Measurements from ENCODE around the gene PTPRS.
"Not testable (repeated sequence)": the region's sequence is repeated elsewhere in the genome, so short reads cannot be mapped to it uniquely, and the experiment has no call there.

The PTPRS gene

GRCh38 chr19:5331790-5332189, 8.8 kb downstream of the PTPRS start:
- DNase-seq: no peak

DNA sequence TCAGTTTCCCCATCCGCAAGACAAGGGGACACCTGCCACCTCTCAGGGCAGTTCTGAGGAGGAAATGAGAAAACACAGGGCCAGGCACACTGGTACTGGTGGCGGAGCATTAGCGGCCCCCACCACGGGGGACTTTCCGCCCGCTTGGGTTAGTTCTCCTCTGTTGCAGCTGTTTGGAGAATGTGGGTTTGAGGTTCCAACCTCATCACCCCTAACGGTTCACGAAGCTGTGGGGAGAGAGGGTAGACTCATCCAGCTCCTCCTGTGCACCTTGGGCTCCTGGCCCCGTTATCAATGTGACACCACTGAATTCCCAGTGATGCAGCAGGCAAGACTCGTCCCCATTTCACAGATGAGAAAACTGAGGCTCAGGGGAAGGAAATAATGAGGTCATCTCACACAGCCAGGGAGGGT, 10.3 kb downstream of the PTPRS start:
- DNase-seq: no peak

DNA sequence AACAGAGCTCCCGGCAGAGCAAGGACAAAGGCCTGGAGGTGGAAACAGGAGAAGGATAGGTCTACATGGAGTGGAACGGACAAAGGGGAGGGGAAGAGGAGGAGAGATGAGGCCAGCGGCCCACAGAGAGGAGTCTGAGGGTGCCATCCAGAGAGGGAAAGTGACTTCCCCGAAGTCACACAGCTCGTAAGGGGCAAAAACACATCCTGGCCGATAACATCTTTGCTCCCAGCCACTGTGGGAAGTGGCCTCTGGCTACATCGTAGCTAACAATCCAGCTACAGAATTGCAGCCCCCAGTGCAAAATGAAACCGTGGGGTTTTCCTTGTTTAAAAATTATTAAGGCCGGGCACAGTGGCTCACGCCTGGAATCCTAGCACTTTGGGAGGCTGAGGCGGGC, 11.5 kb downstream of the PTPRS start:
- no peak for DNase-seq

DNA sequence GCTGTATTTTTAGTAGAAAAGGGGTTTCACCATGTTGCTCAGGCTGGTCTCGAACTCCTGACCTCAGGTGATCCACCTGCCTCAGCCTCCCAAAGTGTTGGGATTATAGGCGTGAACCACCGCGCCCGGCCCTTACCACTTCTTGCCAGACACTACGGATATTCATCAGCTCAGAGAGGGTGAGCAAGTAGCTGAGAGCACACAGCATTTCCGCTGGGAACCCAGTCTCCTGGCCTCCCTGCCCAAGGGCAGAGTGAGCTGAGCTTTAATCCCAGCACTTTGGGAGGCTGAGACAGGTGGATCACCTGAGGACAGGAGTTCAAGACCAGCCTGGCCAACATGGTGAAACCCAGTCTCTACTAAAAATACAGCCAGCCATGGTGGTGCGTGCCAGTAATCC, 12.2 kb downstream of the PTPRS start:
- DNase-seq: not testable (repeated sequence)

- DNase-seq: no peak
These were observed 13.5 kb downstream of the PTPRS start for GRCh38 chr19:5326986-5327623.

DNA sequence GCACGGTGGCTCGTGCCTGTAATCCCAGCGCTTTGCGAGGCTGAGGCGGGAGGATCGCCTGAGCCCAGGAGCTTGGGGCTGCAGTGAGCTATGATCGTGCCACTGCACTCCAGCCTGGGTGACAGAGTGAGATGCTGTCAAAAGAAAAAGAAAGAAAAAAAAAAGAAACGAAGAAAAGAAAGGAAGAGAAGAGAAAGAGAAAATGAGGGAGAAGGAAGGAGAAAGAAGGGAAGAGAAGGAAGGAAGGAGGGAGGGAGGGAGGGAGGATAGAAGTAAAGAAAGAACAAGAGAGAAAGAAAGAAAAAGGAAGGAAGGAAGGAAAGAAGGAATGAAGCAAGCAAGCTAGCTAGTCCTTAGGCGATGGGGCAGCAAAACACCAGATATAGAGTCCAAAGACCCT, 14.1 kb downstream of the PTPRS start:
- no peak for DNase-seq

GRCh38 chr19:5324947-5325346, 15.7 kb downstream of the PTPRS start:
- no peak for DNase-seq

- DNase-seq: no peak
These were observed 17.2 kb downstream of the PTPRS start for GRCh38 chr19:5323475-5323811.

DNA sequence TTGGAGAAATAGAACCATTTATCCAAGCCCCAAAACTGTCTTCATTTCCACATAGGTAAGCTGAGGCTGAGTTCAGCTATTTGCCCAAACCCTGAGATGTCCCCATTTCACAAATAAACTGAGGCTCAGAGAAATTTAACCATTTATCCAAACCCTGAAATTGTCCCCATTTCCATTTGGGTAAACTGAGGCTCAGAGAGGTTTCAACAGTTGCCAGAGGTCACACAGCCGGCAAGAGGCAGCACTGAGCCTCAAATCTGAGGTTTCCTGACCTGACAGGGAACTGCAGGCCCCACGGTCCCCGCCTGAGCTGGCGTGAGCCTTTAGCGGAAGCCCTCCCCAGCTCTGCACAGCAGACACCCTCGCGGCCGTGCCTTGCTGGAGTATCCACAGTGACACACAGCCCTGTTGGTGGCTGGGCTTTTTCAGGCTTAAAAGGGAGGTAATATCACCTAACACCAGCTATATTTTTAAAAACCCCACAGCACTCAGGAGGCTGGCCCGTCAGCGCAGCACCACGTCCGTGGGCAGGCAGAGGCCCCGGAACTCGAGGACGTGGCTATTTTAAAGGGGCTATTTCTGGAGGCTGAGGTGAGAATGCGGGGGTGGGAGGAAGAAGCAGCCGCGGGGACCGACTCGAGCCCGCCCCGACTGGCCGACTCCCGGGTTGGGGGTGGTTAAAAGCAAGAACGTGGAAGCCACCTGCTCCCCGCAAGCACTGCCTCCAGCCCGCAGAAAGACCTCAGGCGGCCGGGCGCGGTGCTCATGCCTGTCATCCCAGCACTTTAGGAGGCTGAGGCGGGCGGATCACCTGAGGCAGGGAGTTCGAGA, 18.5 kb downstream of the PTPRS start:
- no peak for DNase-seq

- DNase-seq: no peak
These were observed 19.5 kb downstream of the PTPRS start for GRCh38 chr19:5321066-5321642.

- DNase-seq: no peak
These were observed 21.1 kb downstream of the PTPRS start for GRCh38 chr19:5319516-5319915.

- DNase-seq: no peak
These were observed 22.3 kb downstream of the PTPRS start for GRCh38 chr19:5318306-5318705.

DNA sequence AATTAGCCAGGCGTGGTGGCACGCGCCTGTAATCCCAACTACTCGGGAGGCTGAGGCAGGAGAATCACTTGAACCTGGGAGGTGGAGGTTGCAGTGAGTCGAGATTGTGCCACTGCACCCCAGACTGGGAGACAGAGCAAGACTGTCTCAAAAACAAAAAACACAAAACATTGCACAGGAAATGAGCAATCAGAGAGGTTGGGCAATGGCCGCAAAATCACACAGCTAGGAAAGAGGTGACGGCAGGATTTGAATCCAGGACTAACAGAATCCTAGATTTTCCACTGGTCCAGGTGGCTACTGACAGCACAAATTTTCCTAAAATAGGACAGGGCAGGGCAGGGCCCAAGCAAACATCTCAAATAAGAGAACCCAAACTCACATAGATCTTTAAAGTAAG, 23.3 kb downstream of the PTPRS start:
- no peak for DNase-seq

DNA sequence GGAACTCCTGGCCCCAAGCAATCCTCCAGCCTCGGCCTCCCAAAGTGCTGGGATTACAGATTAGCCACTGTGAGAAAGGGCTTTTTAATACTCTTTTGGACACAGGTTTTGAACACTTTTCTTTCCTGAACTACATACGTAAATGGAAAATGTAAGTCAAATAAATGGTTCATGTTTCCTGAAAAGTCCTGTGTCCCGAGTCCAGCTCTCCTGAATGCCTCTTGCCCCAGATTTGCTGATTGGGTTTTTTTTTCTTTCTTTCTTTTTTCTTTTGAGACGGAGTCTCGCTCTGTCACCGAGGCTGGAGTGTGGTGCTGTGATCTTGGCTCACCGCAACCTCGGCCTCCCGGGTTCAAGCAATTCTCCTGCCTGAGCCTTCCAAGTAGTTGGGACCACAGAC, 24.5 kb downstream of the PTPRS start:
- no peak for DNase-seq

GRCh38 chr19:5314907-5315298, 25.7 kb downstream of the PTPRS start:
- no peak for DNase-seq

DNA sequence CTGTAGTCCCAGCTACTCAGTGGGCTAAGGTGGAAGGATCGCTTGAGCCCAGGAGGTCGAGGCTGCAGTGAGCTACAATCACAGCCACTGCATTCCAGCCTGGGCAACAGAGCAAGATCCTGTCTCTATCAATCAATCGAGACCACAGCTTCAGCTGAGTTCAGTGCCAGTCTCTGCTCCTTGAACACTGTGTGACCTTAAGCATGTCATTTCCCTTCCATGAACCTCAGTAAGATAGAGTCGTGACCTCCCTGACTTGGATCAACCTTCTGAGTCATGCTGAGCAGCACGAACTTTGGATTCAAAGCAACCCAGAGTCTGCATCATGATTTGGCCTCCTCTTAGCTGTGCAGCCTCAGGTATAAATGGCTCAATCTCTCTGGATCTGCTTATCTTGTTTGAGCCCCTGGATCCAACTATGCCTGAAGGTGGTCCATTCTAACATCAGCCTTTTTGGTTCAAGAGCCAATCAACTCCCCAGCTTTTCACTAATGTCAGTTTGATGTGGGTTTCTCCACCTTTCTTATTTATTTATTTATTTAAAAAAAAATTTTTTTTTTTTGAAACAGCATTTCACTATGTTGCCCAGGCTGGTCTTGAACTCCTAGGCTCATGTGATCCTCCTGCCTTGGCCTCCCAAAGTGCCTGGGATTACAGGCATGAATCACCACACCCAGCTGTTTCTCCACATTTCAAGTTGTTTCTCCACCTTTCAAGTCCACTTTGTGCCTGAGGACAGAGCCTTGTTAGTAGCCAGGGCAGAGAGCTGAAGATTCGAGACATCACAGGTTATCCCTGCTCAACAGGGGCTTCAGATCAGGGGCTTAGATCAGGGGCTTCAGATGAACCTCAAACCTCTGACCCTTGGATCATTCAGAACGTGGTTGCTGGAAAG, 26.4 kb downstream of the PTPRS start:
- DNase-seq: no peak

GRCh38 chr19:5313307-5313706, 27.3 kb downstream of the PTPRS start:
- DNase-seq: no peak

GRCh38 chr19:5312058-5312457, 28.6 kb downstream of the PTPRS start:
- DNase-seq: no peak

DNA sequence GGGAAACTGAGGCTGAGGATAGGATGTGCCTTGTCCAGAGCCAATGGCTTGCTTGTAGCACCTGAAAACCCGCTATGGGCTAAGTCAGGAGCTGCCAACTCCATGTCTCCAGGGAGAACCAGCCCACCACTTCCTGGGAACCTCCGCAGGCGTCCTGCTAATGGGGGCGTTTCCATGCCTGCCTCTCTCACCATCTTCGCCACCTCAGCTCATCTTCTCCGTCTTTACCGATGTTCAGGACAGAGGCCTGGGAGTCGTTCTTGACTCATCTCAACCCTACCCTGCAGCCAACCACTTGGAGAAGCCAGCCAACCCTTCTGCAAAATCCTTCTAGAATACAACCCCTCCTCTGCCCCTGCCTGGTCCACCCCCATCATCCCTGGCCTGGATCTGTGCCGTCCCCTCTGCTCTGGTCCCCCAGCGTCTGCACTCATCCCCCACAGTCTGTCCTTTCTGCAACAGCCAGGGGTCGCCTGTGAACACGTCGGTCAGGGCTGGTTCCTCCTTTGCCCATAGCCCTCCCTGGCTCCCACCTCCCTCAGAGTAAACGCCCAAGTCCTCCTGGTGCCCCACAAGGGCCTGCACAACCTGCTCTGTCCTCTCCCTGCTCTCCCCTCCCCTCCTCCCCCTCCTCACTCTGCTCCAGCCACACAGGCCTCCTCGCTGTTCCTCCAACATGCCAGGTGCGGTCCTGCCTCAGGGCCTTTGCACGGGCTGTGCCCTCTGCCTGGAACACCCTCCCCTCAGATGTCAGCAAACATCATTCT, 31.0 kb downstream of the PTPRS start:
- DNase-seq: no peak

DNA sequence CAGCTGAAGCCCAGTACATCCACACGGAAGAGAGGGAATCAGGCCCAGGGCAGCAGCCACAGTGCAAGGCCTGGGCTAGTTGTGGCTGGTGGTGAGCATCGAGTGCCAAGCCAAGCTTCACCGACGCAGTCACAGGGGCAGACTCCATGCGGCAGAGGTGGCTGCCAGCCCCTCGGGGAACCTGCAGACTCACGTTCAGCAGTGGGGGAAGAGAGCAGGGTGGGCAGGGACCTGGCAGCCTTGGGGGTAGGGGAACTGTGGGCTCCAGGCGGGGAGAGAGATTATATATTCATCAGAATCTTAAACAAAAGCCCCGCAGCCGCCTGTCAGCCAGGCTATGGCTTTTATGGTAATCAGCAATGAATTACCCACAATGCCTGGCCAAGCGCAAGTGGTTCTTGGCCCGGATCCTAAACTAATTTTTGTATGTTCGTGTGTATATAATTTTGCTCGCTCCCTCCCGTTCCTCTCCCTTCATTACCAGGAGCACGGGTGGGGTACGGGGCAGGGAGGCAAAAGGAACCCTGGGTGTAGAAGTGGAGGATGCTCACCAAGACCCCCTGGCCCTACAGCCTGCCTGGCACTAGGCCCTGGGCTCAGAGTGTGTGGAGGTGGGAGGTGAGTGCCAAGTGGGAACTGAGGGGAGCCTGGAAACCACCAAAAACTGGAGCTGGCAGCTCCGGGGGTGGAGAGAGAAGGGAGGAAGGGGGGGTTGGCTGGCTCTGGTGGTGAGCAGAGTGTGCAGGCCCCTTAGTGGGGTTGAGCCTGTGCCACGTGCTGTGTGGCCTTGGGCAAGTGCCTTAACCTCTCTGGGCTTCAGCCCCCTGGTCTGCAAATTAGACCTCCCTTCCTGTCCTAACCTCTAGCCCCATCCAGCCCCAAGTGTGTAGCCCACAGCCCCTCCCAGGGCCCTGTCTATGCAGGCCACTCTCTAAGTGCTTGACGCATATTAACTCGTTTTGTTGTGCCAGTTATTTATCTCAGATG, 31.9 kb downstream of the PTPRS start:
- DNase-seq: peak; percentile 80

- DNase-seq: no peak
These were observed 33.0 kb downstream of the PTPRS start for GRCh38 chr19:5307655-5308054.
